ENCODE data around the gene MMRN2.

MMRN2 gene

GRCh38 chr10:86967481-86967941, 10.1 kb upstream of the MMRN2 start:
- TF ChIP-seq, protein P1, sequence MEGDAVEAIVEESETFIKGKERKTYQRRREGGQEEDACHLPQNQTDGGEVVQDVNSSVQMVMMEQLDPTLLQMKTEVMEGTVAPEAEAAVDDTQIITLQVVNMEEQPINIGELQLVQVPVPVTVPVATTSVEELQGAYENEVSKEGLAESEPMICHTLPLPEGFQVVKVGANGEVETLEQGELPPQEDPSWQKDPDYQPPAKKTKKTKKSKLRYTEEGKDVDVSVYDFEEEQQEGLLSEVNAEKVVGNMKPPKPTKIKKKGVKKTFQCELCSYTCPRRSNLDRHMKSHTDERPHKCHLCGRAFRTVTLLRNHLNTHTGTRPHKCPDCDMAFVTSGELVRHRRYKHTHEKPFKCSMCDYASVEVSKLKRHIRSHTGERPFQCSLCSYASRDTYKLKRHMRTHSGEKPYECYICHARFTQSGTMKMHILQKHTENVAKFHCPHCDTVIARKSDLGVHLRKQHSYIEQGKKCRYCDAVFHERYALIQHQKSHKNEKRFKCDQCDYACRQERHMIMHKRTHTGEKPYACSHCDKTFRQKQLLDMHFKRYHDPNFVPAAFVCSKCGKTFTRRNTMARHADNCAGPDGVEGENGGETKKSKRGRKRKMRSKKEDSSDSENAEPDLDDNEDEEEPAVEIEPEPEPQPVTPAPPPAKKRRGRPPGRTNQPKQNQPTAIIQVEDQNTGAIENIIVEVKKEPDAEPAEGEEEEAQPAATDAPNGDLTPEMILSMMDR (IDR thresholded peaks at IDR 0.05; ENCODE audit: low read depth, low read length), result no peak
- H3K4me3 ChIP-seq (ENCODE audit: low read depth, low read length), result no peak overlapping the region

DNA sequence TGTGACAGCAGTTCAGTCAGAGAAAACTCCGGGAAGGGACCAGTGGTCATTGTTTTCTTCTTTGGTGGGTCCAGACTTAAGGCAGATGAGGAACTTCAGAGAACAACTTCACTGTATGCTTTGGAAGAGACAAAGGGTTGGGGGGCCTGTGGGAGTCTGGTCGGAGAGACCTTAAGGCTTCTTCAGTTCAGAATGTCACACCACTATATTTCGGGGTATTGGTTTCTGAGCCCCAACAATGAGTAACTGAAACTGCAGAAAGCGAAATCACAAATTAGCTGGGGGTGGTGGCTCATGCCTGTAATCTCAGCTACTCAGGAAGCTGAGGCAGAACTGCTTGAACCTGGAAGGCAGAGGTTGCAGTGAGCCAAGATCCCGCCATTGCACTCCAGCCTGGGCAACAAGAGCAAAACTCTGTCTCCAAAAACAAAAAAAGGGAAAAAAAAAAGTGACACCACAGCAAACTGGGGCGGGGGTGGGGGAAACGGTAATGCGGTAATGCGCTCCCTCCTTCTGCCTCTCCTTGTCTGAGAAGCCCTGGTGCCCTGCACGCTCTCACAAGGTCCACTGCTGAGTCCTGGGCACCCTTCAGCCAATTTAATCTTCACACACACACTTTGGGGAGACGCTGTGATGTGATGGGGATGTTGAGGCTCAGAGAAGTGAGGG, 8.7 kb upstream of the MMRN2 start:
- H3K4me3 ChIP-seq (ENCODE audit: low read depth, low read length), result no peak overlapping the region
- TF ChIP-seq, protein P1 (IDR thresholded peaks at IDR 0.05; ENCODE audit: low read depth, low read length), result no peak

DNA sequence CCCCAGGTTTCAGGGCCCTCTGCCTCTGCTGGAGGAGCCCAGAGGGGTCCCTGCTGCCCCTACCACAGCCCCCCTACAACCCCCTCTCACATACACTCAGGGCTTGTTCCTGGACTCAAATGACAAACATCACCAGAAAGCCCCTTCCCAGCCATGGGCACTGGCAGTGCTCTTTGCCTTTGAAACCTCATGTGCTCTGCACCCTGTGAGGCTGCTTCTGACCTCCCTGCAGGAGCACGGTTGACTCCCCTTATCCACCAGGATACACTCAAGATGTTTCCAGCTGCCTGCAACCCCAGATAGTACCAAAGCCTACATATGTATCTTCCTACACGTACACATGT, 7.4 kb upstream of the MMRN2 start:
- H3K4me3 ChIP-seq (ENCODE audit: low read depth, low read length), result no peak overlapping the region

GRCh38 chr10:86964061-86964846, 6.8 kb upstream of the MMRN2 start:
- no peak overlapping the region for H3K4me3 ChIP-seq (ENCODE audit: low read depth, low read length)
- TF ChIP-seq, protein P1 (IDR thresholded peaks at IDR 0.05; ENCODE audit: low read depth, low read length), result no peak

More for the DNA sequence above, 7.4 kb upstream of the MMRN2 start:
- TF ChIP-seq, protein P1 (IDR thresholded peaks at IDR 0.05; ENCODE audit: low read depth, low read length), result no peak

DNA sequence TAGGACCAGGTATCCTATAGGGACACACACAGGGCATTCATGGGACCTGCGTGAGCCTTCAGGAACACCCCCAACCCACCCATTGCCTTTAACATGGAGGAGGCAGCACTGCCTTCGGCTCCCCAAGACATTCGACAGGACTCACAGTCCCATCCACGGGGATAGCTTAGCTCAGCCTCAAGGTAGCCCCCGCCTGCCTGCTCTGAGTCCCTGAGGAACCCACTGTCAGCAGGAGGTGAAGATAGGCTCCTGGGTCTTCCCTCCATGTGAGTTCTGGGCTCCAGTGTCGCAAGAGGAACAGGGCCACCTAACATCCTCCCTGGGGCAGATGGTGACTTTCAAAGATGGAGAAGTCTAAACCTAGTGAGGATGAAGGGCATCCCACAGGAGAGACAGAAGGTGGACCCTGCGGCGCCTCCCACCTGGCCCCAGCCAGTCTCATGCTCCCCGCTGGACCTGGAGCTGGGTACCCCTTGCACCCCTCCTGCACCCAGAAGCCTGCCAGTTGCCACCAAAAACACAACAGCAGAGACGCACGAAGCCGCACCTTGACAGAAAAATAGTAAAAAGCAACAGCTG, 6.0 kb upstream of the MMRN2 start:
- TF ChIP-seq, protein P1 (IDR thresholded peaks at IDR 0.05; ENCODE audit: low read depth, low read length), result no peak
- no peak overlapping the region for H3K4me3 ChIP-seq (ENCODE audit: low read depth, low read length)

DNA sequence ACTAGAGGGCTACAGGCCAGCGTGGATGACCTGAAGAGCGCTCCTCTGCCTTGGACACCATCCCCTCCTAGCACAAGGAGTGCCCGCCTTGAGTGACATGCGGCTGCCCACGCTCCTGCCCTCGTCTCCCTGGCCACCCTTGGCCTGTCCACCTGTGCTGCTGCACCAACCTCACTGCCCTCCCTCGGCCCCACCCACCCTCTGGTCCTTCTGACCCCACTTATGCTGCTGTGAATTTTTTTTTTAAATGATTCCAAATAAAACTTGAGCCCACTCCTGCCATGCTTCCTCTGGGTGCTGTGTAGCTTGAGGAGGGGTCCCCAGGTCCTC, 5.5 kb upstream of the MMRN2 start:
- TF ChIP-seq, protein P1 (IDR thresholded peaks at IDR 0.05; ENCODE audit: low read depth, low read length), result no peak
- H3K4me3 ChIP-seq (ENCODE audit: low read depth, low read length), result no peak overlapping the region

All from WI38 (cell line).